ENCODE results near the gene GNA12.

Gene GNA12

GRCh38 chr7:2860627-2861133 lies 16.6 kb upstream of the GNA12 start:
- H2AFZ ChIP-seq (ENCODE audit: low read depth, low read length), result no peak overlapping the region
- no peaks in the 10 kb centered on the region for H3K79me2 ChIP-seq (ENCODE audit: insufficient read depth, low read length)
- H3K4me3 ChIP-seq (ENCODE audit: low read depth in 1 of 2, low read length in 2 of 2), result no peak overlapping the region
- no peaks in the 10 kb centered on the region for H3K36me3 ChIP-seq (ENCODE audit: insufficient read depth, low read length)
- TF ChIP-seq, protein P1, sequence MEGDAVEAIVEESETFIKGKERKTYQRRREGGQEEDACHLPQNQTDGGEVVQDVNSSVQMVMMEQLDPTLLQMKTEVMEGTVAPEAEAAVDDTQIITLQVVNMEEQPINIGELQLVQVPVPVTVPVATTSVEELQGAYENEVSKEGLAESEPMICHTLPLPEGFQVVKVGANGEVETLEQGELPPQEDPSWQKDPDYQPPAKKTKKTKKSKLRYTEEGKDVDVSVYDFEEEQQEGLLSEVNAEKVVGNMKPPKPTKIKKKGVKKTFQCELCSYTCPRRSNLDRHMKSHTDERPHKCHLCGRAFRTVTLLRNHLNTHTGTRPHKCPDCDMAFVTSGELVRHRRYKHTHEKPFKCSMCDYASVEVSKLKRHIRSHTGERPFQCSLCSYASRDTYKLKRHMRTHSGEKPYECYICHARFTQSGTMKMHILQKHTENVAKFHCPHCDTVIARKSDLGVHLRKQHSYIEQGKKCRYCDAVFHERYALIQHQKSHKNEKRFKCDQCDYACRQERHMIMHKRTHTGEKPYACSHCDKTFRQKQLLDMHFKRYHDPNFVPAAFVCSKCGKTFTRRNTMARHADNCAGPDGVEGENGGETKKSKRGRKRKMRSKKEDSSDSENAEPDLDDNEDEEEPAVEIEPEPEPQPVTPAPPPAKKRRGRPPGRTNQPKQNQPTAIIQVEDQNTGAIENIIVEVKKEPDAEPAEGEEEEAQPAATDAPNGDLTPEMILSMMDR (IDR thresholded peaks at IDR 0.05; ENCODE audit: borderline replicate concordance, extremely low read depth, low read length, poor library complexity, severe bottlenecking), result no peak
- no peak for TF ChIP-seq EZH2 (IDR thresholded peaks at IDR 0.05; ENCODE audit: borderline replicate concordance, low read depth, low read length, severe bottlenecking)
- no peaks in the 10 kb centered on the region for H3K9me3 ChIP-seq (ENCODE audit: insufficient read depth, low read length, severe bottlenecking)
- peaks cover 12% of the 10 kb centered on the region for H3K4me1 ChIP-seq (ENCODE audit: insufficient read depth, low read length)
- no peaks in the 10 kb centered on the region for H3K27me3 ChIP-seq (ENCODE audit: insufficient read depth, low read length, poor library complexity)
- no peak for ATAC-seq (ENCODE audit: insufficient read depth, low read depth)
- H3K4me2 ChIP-seq (ENCODE audit: insufficient read depth, low read length), result no peak overlapping the region
- DNase-seq, result no peak
- H3K9ac ChIP-seq (ENCODE audit: low read depth, low read length), result no peak overlapping the region
- no peak overlapping the region for H3K27ac ChIP-seq (ENCODE audit: low read length)
- no peaks in the 10 kb centered on the region for H4K20me1 ChIP-seq (ENCODE audit: insufficient read depth, low read length)

- no peaks in the 10 kb centered on the region for H3K27me3 ChIP-seq (ENCODE audit: insufficient read depth, low read length, poor library complexity)
- no peaks in the 10 kb centered on the region for H4K20me1 ChIP-seq (ENCODE audit: insufficient read depth, low read length)
- no peak overlapping the region for H3K27ac ChIP-seq (ENCODE audit: low read length)
- H3K4me1 ChIP-seq (ENCODE audit: insufficient read depth, low read length), result peaks cover 12% of the 10 kb centered on the region
- no peaks in the 10 kb centered on the region for H3K36me3 ChIP-seq (ENCODE audit: insufficient read depth, low read length)
- H2AFZ ChIP-seq (ENCODE audit: low read depth, low read length), result no peak overlapping the region
- H3K9ac ChIP-seq (ENCODE audit: low read depth, low read length), result no peak overlapping the region
- H3K9me3 ChIP-seq (ENCODE audit: insufficient read depth, low read length, severe bottlenecking), result no peaks in the 10 kb centered on the region
- no peak overlapping the region for H3K4me2 ChIP-seq (ENCODE audit: insufficient read depth, low read length)
- DNase-seq (no peak), ATAC-seq (ENCODE audit: insufficient read depth, low read depth) (no peak)
- H3K4me3 ChIP-seq (ENCODE audit: low read depth in 1 of 2, low read length in 2 of 2), result no peak overlapping the region
- H3K79me2 ChIP-seq (ENCODE audit: insufficient read depth, low read length), result no peaks in the 10 kb centered on the region
- TF ChIP-seq, protein P1 (IDR thresholded peaks at IDR 0.05; ENCODE audit: borderline replicate concordance, extremely low read depth, low read length, poor library complexity, severe bottlenecking), result no peak
- no peak for TF ChIP-seq EZH2 (IDR thresholded peaks at IDR 0.05; ENCODE audit: borderline replicate concordance, low read depth, low read length, severe bottlenecking)
Measured at GRCh38 chr7:2859952-2860351, 15.8 kb upstream of the GNA12 start.

GRCh38 chr7:2858621-2859020 lies 14.5 kb upstream of the GNA12 start:
- H3K27ac ChIP-seq (ENCODE audit: low read length), result no peak overlapping the region
- H3K4me2 ChIP-seq (ENCODE audit: insufficient read depth, low read length), result no peak overlapping the region
- H3K9ac ChIP-seq (ENCODE audit: low read depth, low read length), result no peak overlapping the region
- no peaks in the 10 kb centered on the region for H3K36me3 ChIP-seq (ENCODE audit: insufficient read depth, low read length)
- no peak for DNase-seq
- no peak for ATAC-seq (ENCODE audit: insufficient read depth, low read depth)
- H3K4me1 ChIP-seq (ENCODE audit: insufficient read depth, low read length), result peaks cover 8% of the 10 kb centered on the region
- H3K4me3 ChIP-seq (ENCODE audit: low read depth in 1 of 2, low read length in 2 of 2), result no peak overlapping the region
- TF ChIP-seq, protein P1 (IDR thresholded peaks at IDR 0.05; ENCODE audit: borderline replicate concordance, extremely low read depth, low read length, poor library complexity, severe bottlenecking), result no peak
- TF ChIP-seq EZH2 (IDR thresholded peaks at IDR 0.05; ENCODE audit: borderline replicate concordance, low read depth, low read length, severe bottlenecking), result no peak
- H4K20me1 ChIP-seq (ENCODE audit: insufficient read depth, low read length), result no peaks in the 10 kb centered on the region
- no peaks in the 10 kb centered on the region for H3K27me3 ChIP-seq (ENCODE audit: insufficient read depth, low read length, poor library complexity)
- no peak overlapping the region for H2AFZ ChIP-seq (ENCODE audit: low read depth, low read length)
- no peaks in the 10 kb centered on the region for H3K79me2 ChIP-seq (ENCODE audit: insufficient read depth, low read length)
- no peaks in the 10 kb centered on the region for H3K9me3 ChIP-seq (ENCODE audit: insufficient read depth, low read length, severe bottlenecking)

Data from DND-41 (cell line).